CD14-positive monocyte (primary cell): Measurements from ENCODE around the gene GOLGA2. TPM values are rescaled to one million over a fixed set of nuclear protein-coding genes. Genes with fewer than 3 reads are reported as not detected.

Experiments used
- DNase-seq, 3 donors: peaks; one replicate each; pipeline ENCODE4 v3.0.0-alpha.2; 2011 to 2022
- H2AFZ ChIP-seq: 2 replicates; pipeline ENCODE4 v1.6.0; 2012; ENCODE audit warnings: mild to moderate bottlenecking, low read depth, low read length, inconsistent platforms; ENCODE audit not compliant: insufficient read depth, poor library complexity, severe bottlenecking
- H3K27ac ChIP-seq, 2 donors: 1 replicate in 1 of 2; 2 replicates in 1 of 2; pipeline ENCODE4 v1.5.1; 2012 to 2013; ENCODE audit warnings: low read length in 2 of 2, control low read depth in 1 of 2, inconsistent platforms in 1 of 2, low read depth in 1 of 2, mild to moderate bottlenecking in 1 of 2
- H3K27me3 ChIP-seq, 2 donors: one replicate each; pipeline versions ENCODE4 v1.6.0 to v1.6.1; 2011 to 2013; ENCODE audit warnings: low read length in 2 of 2; ENCODE audit not compliant: control insufficient read depth in 2 of 2, insufficient read depth in 2 of 2
- H3K36me3 ChIP-seq, 2 donors: replicated peaks in 1 of 2; 1 replicate in 1 of 2; 2 replicates in 1 of 2; pipeline versions ENCODE4 v1.5.1 to v1.6.1; 2012 to 2013; ENCODE audit warnings: low read length in 2 of 2, control low read depth in 1 of 2, inconsistent platforms in 1 of 2, mild to moderate bottlenecking in 1 of 2; ENCODE audit not compliant: insufficient read depth in 2 of 2, control insufficient read depth in 1 of 2
- H3K4me1 ChIP-seq, 2 donors: 1 replicate in 1 of 2; 2 replicates in 1 of 2; pipeline versions ENCODE4 v1.5.1 to v1.6.1; 2012 to 2013; ENCODE audit warnings: low read length in 2 of 2, control low read depth in 1 of 2, inconsistent platforms in 1 of 2, mild to moderate bottlenecking in 1 of 2, moderate library complexity in 1 of 2; ENCODE audit not compliant: insufficient read depth in 2 of 2, control insufficient read depth in 1 of 2
- H3K4me2 ChIP-seq: replicated peaks from 2 replicates; pipeline ENCODE3; 2012; ENCODE audit warnings: low read length, moderate library complexity, mild to moderate bottlenecking; ENCODE audit not compliant: poor library complexity, severe bottlenecking; ENCODE audit errors: extremely low read depth
- H3K4me3 ChIP-seq, 3 experiments: fragments of 200-600 bp in 1 of 3; sonication (generic) in 1 of 3; replicated peaks in 1 of 3; 1 replicate in 2 of 3; 2 replicates in 1 of 3; pipeline ENCODE4 v1.5.1; 2011 to 2013; ENCODE audit warnings: low read length in 3 of 3, mild to moderate bottlenecking in 3 of 3, control low read depth in 2 of 3, low read depth in 2 of 3, inconsistent platforms in 1 of 3, moderate library complexity in 1 of 3
- H3K79me2 ChIP-seq: 2 replicates; pipeline ENCODE4 v1.6.0; 2012; ENCODE audit warnings: mild to moderate bottlenecking, control low read depth, inconsistent platforms, low read length, moderate library complexity; ENCODE audit not compliant: insufficient read depth
- H3K9ac ChIP-seq: 2 replicates; pipeline ENCODE4 v1.6.0; 2017; ENCODE audit warnings: low read length, mild to moderate bottlenecking; ENCODE audit not compliant: insufficient read depth, poor library complexity, severe bottlenecking
- H3K9me3 ChIP-seq, 2 donors: replicated peaks in 1 of 2; 1 replicate in 1 of 2; 2 replicates in 1 of 2; pipeline versions ENCODE4 v1.5.1 to v1.6.1; 2012 to 2013; ENCODE audit warnings: low read length in 2 of 2, control low read depth in 1 of 2; ENCODE audit not compliant: control insufficient read depth in 1 of 2, insufficient read depth in 1 of 2
- H4K20me1 ChIP-seq: 2 replicates; pipeline ENCODE4 v1.6.0; 2012; ENCODE audit warnings: mild to moderate bottlenecking, low read length, control low read depth, moderate library complexity; ENCODE audit not compliant: insufficient read depth
- H3K27ac Mint-ChIP-seq, 7 donors: one replicate each; pipeline ENCODE4 v1.8.0; 2020; ENCODE audit warnings: mild to moderate bottlenecking in 7 of 7, mixed read lengths in 7 of 7, moderate library complexity in 6 of 7, inconsistent platforms in 2 of 7
- H3K27me3 Mint-ChIP-seq, 3 donors: one replicate each; pipeline ENCODE4 v1.8.0; 2021 to 2022; ENCODE audit warnings: low read depth in 3 of 3, mild to moderate bottlenecking in 3 of 3, mixed read lengths in 3 of 3, moderate library complexity in 3 of 3, inconsistent platforms in 1 of 3
- H3K36me3 Mint-ChIP-seq, 2 donors: one replicate each; pipeline ENCODE4 v1.8.0; 2020; ENCODE audit warnings: mixed read lengths in 2 of 2, inconsistent platforms in 1 of 2, mild to moderate bottlenecking in 1 of 2
- H3K4me1 Mint-ChIP-seq: one replicate; pipeline ENCODE4 v1.8.0; 2020; ENCODE audit warnings: mild to moderate bottlenecking, mixed read lengths
- H3K4me3 Mint-ChIP-seq, 2 donors: one replicate each; pipeline ENCODE4 v1.8.0; 2020; ENCODE audit warnings: mild to moderate bottlenecking in 2 of 2, mixed read lengths in 2 of 2, moderate library complexity in 1 of 2
- H3K9me3 Mint-ChIP-seq, 7 donors: one replicate each; pipeline ENCODE4 v1.8.0; 2020 to 2022; ENCODE audit warnings: mixed read lengths in 7 of 7, mild to moderate bottlenecking in 6 of 7, moderate library complexity in 6 of 7, inconsistent platforms in 2 of 7
- CTCF ChIP-seq: fragments of 200-600 bp; IDR thresholded peaks from one replicate; pipeline ENCODE4 v1.8.0; 2022; ENCODE audit warnings: antibody characterized with exemption, mild to moderate bottlenecking
- WGBS: methylation state at CpG from one replicate; pipeline ENCODE4 v1.1.5; 2013; ENCODE audit warnings: missing lambda C conversion rate; ENCODE audit not compliant: insufficient coverage; 5-methylcytosine and 5-hydroxymethylcytosine counted together
- intact Hi-C, 2 donors: fragments of 100-400 bp; cut with micrococcal nuclease; formaldehyde crosslinking; loops; one replicate each; pipeline versions ENCODE4 v1.15.0 to v1.15.1; 2023
- polyA plus RNA-seq, 3 donors: library from polyadenylated mRNA; depleted of rRNA in 1 of 3; unstranded in 2 of 3; stranded (reverse) in 1 of 3; fragments of 300-500 nt in 2 of 3; fragments of >200 nt in 1 of 3; fragmentation: Illumina TruSeq in 2 of 3; gene quantifications; 1 replicate in 2 of 3; 2 replicates in 1 of 3; pipeline ENCODE4 v1.2.3, GENCODE V29; 2012 to 2021

GOLGA2 gene
- polyA plus RNA-seq, 3 donors = 2.9 to 34.2 (median 4.6) TPM

DNA sequence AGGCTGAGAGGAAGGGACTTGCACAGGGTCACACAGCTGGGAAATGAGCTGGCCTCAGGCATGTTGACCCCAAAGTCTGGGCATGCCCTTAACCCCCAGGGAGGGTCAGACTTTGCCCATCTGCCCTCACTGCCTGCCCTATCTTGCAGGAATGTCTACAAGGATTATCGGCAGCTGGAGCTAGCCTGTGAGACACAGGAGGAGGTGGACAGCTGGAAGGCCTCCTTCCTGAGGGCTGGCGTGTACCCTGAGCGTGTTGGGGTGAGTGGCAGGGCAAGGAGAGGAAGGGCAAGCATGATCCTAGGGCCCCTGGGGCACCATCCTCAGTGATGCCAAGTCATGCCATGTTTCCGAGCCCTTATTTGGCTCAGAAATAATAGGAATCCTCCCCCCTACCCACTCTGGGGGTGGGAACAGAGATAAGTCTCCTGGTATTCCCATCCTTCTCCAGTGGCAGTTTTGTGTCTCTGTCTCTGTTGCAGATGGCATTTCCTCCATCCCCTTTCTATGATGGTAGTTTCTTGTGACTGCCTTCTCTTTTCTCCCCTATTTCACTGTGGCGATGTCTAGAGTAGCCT is 28.5 kb downstream of the GOLGA2 start:
- no peak for DNase-seq
- Mint-ChIP-seq H3K36me3 (peaks cover 0 to 2% of the 10 kb centered on the region in 2 donors), H3K4me1 (peaks cover 43% of the 10 kb centered on the region), H3K4me3 (peak overlapping the region in 1 of 2 donors; percentile 7), H3K9me3 (peaks cover 0 to 3% (median 2%) of the 10 kb centered on the region in 7 donors), H3K27ac (no peak overlapping the region), H3K27me3 (peaks cover 20 to 31% (median 25%) of the 10 kb centered on the region in 3 donors)
- Histone ChIP-seq H3K27me3 (peaks cover 0 to 13% of the 10 kb centered on the region in 2 donors), H3K4me2 (no peak overlapping the region), H4K20me1 (no peaks in the 10 kb centered on the region), H3K4me3 (no peak overlapping the region), H3K79me2 (no peaks in the 10 kb centered on the region), H2AFZ (no peak overlapping the region), H3K4me1 (peaks cover 41 to 56% of the 10 kb centered on the region in 2 donors), H3K9ac (no peak overlapping the region), H3K9me3 (no peaks in the 10 kb centered on the region), H3K36me3 (no peaks in the 10 kb centered on the region), H3K27ac (no peak overlapping the region)
- no peak for TF ChIP-seq CTCF
- intact Hi-C loops = no loop called here
- 92% methylated on average over 3 of the region's 5 CpGs for WGBS

DNA sequence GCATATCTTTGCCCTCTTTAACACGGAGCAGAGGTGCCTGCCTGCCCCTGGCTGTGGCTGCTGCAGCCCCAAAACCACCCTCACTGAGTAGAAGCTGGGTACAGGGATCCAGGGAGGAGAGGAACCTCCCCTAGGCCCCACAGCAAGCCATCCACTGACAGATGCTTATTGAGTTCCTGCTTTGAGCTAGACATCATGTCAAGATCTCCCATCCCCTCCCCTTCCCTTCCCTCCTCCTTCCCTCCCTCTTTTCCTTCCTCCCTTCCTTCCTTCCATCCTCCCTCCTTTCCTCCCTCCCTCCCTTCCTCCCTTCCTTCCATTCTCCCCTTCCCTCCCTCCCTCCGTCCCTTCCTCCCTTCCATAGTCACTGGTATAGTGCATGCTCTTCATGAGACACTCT is 29.3 kb downstream of the GOLGA2 start:
- Histone ChIP-seq H2AFZ (no peak overlapping the region), H3K27me3 (peaks cover 0 to 10% of the 10 kb centered on the region in 2 donors), H3K36me3 (no peaks in the 10 kb centered on the region), H4K20me1 (no peaks in the 10 kb centered on the region), H3K9me3 (no peaks in the 10 kb centered on the region), H3K27ac (no peak overlapping the region), H3K9ac (no peak overlapping the region), H3K4me3 (no peak overlapping the region), H3K79me2 (no peaks in the 10 kb centered on the region), H3K4me2 (no peak overlapping the region), H3K4me1 (peaks cover 41 to 55% of the 10 kb centered on the region in 2 donors)
- Mint-ChIP-seq H3K9me3 (peaks cover 0 to 3% (median 2%) of the 10 kb centered on the region in 7 donors), H3K27me3 (peaks cover 17 to 26% (median 19%) of the 10 kb centered on the region in 3 donors), H3K36me3 (peaks cover 0 to 2% of the 10 kb centered on the region in 2 donors), H3K27ac (no peak overlapping the region), H3K4me3 (no peak overlapping the region), H3K4me1 (peaks cover 39% of the 10 kb centered on the region)
- intact Hi-C loops = no loop called here
- no peak for DNase-seq
- no CpG with 5 or more reads among the region's 2 CpGs for WGBS
- TF ChIP-seq CTCF = no peak
